ENCODE data around the gene CLEC7A.

Gene CLEC7A

DNA sequence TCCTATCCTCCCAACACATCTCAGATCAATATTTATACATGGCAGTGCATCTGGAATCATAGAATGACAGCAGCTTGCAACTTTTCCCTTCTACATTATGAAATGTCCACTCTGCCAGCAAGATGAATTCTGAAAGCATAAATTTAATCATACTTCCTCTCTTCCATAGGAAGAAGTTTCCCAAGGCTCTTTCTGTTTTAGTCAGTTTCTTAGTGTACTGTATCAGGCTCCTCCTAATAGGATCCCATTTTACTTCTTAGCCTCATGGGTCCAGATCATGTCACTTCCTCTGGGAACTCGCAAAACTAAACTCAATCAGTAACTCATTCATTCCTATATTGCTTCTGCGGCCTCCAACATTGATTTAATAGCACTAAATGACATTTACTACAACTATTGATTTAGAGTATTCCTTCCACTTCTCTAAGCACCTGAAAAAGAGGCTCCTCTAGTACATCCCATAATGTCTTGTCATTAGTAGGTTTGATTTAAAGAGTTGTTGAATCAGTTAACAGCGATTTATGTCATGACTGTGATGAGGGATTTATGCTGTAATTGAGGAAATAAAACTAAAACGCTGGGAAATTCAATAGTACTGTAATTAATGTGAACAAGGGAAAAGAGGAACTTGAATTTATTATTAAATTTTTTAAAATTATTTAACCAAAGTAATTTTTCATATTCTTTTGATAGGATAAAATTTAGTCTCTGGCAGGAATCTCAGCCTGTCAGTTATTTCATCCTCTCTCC lies 35.2 kb downstream of the CLEC7A start:
- DNase-seq (ENCODE audit: low spot score) = no peak

DNA sequence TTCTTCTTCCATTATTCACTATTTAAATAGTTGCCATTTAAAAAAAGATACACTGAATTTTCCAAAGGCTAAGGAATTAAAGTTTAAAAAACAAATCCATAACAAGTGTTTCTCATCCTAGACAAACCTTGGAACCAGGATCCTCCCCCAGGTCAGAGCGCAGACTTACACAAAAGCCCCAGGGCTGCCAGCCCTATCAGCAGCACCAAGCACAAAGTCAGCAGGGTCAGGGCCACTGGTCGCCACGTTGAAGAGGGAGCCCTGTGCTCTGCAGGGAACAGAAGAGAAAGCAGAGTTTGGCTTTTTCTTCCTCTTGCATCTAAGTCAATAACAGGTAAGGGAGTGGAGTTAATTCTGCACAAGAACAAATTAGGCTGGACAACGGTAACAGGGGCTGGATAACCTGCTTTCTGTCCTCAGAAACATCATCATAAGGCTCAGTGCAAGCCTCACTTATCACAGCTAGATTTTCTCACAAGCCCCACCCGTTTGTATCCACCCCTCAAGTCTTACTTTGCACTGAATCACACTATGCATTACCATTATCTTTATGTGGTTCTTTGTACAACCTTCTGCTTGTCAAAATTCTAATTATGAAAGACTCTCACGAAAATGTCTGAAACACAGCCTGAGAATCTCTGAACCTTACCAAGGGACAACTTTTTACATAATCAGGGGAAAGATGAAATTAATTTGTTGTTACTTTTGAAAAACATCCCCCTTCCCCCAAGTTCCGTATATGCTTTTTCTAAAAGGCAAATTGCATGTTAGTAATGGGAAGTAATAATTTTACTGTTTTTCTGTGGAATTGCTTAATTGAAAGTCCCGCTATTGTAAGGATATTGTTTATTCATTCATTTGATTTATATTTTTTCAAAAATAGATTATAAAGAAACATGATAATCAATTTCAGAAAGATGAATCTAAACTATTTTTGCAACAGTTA lies 40.8 kb downstream of the CLEC7A start:
- no peak for DNase-seq (ENCODE audit: low spot score)

DNA sequence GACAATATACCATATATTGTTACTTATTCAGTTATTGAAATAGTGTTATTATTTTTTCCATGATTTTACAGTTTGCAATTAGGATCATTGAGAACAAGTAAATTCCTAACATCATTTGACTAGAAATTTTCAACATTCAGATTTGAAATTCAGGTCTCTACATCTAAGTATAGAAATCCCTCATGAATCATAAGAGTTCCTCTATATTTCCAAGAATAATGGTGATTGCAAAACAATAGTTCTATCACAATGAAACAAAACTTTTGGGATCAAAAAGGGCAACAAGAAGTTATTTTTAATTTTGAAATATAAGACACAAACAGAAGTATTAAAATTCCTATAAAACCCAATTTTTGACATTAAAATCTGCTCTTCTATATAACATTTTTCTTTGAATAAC lies 42.0 kb downstream of the CLEC7A start:
- no peak for DNase-seq (ENCODE audit: low spot score)

DNA sequence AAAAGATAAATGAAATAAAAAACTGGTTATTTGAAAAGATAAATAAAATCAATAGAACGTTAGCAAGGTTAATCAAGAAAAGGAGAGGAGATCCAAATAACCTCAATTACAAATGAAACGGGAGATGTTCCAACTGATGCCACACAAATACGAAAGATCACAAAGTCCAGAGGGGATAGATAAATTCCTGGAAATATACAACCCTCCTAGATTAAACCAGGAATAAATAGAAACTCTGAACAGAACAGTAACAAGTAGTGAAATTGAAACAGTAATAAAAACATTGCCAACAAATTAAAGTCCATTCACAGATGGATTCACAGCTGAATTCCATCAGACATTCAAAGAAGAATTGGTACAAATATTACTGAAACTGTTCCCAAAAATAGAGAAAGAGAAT lies 43.6 kb downstream of the CLEC7A start:
- DNase-seq (ENCODE audit: low spot score) = no peak

DNA sequence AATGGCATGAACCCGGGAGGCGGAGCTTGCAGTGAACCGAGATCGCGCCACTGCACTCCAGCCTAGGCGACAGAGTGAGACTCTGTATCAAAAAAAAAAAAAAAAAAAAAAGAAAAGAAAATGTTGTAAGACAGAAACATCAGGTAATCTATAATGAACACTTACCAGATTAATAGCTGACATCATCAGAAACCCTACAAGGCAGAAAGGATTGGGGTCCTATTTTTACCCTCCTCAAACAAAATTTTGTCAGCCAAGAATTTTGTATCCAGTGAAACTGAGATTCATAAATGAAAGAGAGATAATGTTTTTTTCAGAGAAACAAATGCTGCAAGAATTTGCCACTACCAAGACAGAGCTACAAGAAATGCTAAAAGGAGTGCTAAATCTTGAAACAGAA lies 45.3 kb downstream of the CLEC7A start:
- no peak for DNase-seq (ENCODE audit: low spot score)

DNA sequence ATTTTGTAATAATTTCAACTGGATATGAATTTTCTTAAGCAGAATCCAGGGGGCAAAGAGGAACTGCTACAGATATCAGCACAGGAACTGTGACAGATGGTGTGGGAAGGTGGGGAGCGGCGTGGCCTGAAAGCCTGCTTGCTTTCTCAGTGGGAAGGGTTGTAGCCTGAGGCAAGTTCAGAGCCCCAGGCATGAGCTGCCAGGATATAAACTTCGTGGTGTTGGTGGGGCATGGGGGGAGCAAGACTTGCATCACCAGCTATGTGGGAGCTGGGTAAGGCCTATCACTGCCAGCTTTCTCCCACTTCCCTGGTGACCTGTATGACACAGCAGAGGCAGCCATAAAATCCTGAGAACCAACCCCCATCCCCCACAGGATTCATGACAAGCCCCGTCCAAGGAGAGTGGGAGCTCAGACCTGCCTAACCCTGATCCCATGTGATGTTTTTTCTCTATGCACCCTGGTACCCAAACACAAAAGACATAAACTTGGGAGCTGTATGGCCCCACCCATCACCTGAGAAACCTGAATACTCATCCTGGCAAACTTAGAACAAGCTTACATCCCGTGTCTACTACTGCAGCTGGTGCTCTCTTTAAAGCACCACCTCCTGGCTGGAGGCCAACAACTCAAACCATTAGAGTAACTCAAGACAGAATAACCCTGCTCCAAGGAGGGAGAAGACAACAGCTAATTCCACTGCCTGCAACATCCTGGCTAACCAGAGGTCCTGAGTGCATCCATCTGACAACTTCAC lies 47.7 kb downstream of the CLEC7A start:
- DNase-seq (ENCODE audit: low spot score) = no peak

DNA sequence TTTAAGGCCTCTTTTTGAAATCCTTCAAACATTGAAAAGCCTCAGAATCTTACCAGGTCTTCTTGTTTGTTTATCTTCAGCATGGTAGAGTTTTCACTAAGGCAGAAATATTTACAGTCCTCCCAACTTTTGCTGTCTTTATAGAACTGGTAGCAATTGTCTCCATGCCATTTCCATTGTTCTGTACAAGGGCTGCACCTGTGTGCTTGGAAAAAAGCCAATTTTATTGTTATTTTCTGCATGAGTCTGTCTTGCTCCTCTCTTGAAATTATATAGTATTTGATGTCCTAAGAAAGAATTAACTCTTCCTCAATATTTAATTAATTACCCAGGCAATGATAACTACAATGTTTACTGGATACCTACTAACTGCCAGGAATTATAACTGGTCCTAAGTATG lies 54.5 kb downstream of the CLEC7A start:
- DNase-seq (ENCODE audit: low spot score) = no peak

DNA sequence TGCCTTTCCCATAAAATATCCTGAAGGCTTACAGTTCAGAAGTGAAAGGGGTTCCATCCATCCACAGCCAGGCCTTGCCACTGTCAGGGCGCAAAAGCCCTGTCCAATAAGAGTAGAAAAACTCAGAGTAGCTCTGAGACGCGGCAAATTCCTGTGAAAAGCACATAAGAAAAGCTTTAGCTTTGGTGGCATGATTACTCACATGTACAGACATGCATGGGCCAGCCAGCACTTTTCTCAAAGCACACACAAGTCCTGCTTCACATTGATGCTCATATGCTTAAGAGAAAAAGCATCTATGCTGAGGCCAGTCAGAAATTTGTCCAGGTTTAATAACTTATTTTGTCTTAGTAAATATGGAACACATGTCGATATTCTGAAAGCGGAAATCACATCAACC lies 56.7 kb downstream of the CLEC7A start:
- no peak for DNase-seq (ENCODE audit: low spot score)

DNA sequence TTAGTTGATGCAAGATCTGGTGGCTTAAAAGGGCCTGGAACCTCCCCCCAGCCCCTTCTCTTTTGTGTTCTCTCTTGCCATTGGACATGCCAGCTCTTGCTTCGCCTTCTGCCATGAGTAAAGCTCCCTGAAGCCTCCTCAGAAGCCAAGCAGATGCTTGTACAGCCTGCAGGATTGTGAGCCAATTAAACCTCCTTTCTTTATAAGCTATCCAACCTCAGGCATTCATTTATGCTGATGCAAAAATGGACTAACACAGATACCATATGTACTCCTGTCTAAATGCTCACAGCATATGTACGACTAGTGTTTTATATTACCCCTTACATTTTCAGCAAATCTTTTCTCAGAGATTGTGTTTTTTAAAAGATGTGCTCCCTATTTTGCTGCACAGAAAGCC lies 57.9 kb downstream of the CLEC7A start:
- no peak for DNase-seq (ENCODE audit: low spot score)

DNA sequence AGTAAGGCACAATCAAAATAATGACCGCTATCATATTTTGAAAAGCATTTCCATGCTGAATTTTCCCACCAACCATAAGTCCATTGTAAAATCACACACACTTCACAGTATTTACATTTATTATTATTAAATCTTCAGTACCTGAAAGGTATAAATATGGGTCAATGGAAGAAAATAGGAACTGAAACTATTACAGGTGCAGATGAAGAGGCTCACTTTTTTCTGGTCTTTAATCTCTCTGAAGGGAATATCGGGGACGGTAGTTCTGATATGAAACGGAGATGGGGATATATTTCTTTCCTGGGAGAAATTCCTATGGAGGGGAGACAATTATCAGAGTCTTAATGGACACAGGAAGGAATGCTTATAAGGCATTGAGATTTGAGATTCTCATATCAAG lies 59.6 kb downstream of the CLEC7A start:
- DNase-seq (ENCODE audit: low spot score) = no peak

DNA sequence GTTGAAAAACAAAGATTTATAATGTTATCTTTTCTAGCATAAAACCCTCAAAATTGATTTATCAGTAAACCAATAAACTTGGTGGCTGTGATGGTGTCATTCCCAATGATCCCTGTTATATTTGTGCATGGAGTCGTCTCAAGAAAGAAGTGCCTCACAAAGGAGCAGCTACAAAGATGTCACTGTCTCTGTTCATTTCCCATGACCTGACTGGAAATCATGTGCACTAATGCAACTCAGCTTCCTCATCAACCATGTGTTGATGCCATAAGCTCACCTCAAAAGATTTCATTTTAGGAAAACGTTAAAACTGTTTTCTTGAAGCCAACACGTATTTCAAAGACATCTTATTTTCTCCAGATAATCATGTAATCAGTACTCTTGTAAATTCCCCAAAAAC lies 60.0 kb downstream of the CLEC7A start:
- DNase-seq (ENCODE audit: low spot score) = no peak

DNA sequence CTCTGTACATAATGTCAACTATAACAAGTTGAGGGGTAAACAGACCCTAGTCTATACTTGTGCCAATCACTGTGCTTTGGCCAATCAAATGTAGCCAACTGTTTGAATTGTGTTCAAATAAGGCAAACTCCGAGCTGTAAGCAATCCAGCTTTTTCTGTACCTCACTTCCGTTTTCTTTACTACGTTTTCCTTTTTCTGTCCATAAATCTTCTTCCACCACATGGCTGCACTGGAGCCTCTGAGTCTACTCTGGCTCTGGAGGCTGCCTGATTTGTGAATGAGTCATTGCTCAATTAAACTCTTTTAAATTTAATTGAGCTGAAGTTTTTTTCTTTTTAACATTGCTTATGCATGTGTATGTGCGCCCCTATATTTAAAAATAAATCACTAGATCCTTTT lies 60.9 kb downstream of the CLEC7A start:
- no peak for DNase-seq (ENCODE audit: low spot score)

DNA sequence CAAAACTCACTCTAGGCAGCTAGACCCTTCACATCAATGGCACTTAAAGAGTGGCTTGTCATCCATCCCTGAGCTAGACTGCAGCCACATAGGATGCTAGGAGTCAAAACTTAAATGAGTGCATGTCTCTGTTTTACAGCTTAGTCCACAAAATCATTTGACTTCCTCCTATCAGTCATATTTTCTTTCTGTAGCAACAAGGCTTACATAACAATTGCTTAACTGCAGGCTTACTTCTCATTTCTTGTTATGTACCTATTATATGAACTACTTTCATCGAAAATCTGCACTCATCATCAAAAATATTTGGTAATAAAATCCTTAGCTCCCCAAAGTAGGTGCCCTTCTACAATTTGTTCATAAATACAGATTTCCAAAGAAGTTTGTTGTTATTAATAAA lies 61.4 kb downstream of the CLEC7A start:
- no peak for DNase-seq (ENCODE audit: low spot score)

DNA sequence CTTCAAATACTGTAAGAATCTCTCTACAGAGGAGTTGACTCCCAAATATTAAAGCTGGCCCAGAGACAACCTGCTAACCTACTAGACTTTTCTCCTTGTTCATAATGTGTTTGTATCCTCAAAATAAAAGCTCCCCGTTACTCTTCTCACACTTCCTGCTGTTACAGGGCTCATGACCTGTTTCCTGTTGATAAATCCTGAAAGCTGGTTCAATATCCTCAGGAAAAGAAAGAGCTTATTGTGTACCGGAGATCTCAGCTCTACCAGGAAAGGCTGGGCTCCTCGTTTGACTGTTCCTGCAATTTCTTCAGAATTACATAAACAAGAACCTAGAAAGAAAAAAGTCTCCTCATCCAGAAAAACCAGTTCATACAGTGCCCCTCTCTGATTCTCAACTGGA lies 62.1 kb downstream of the CLEC7A start:
- no peak for DNase-seq (ENCODE audit: low spot score)

DNA sequence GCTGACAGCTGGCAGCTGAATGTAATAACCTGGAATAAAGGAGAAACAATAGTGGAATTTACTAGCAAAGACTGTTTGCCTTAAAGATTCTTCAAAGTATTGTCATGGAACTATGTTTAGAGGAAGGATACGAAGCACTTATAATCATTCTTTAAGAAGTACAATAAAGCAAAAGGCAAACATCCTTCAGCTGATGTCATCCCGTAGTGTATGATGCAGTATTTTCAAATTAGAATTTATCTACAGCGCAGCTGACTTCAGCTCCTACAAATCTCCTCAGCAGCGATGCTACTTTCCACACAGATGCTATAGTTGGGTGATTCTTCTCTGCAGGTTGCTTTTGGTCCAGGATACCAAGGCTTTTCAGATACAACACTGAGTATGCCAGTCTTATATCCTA lies 62.7 kb downstream of the CLEC7A start:
- DNase-seq (ENCODE audit: low spot score) = no peak
